B cell (primary cell): ENCODE data around the gene CATSPER1. TPM values are rescaled to one million over a fixed set of nuclear protein-coding genes. Genes with fewer than 3 reads are reported as not detected.

ENCODE experiments used
- ATAC-seq: fragments of 200-7000 bp; cut with Tn5 transposase; one replicate; pipeline ENCODE4 v1.10.0; 2021; ENCODE audit warnings: low read depth, mild to moderate bottlenecking, moderate number of reproducible peaks, moderate library complexity
- CTCF ChIA-PET: fragments of 350-600 bp; sonication (Branson Sonifier 250); formaldehyde crosslinking; loops from one replicate; lab custom pipeline; 2021; ENCODE audit warnings: antibody characterized with exemption, inconsistent platforms; lab: Charles Lee
- POLR2A ChIA-PET: fragments of 350-600 bp; sonication (Branson Sonifier 250); formaldehyde crosslinking; loops from one replicate; lab custom pipeline; 2021; ENCODE audit warnings: antibody characterized with exemption; lab: Charles Lee
- DNase-seq: peaks from one replicate; pipeline ENCODE4 v3.0.0; 2013
- H2AFZ ChIP-seq: 2 replicates; pipeline ENCODE4 v1.6.1; 2012; ENCODE audit warnings: mild to moderate bottlenecking, low read depth, low read length; ENCODE audit not compliant: insufficient read depth, poor library complexity, severe bottlenecking
- H3K27ac ChIP-seq, 2 donors: 1 replicate in 1 of 2; 2 replicates in 1 of 2; pipeline ENCODE4 v1.5.1; 2012 to 2013; ENCODE audit warnings: low read length in 2 of 2, mild to moderate bottlenecking in 2 of 2, moderate library complexity in 1 of 2
- H3K27me3 ChIP-seq, 4 experiments: fragments of 200-600 bp in 1 of 4; sonication (generic) in 1 of 4; replicated peaks in 1 of 4; 1 replicate in 2 of 4; 2 replicates in 2 of 4; pipeline versions ENCODE4 v1.6.1 to v1.7.0; 2013 to 2016; ENCODE audit warnings: low read length in 3 of 4, mild to moderate bottlenecking in 2 of 4, mixed read lengths in 1 of 4, moderate library complexity in 1 of 4; ENCODE audit not compliant: insufficient read depth in 4 of 4, control insufficient read depth in 3 of 4; ENCODE audit errors: control extremely low read depth in 1 of 4
- H3K36me3 ChIP-seq, 2 experiments: replicated peaks in 1 of 2; 1 replicate in 1 of 2; 2 replicates in 1 of 2; pipeline versions ENCODE4 v1.6.1 to v1.7.1; 2013; ENCODE audit warnings: low read length in 1 of 2; ENCODE audit not compliant: insufficient read depth in 2 of 2, control insufficient read depth in 1 of 2; ENCODE audit errors: control extremely low read depth in 1 of 2, extremely low read depth in 1 of 2
- H3K4me1 ChIP-seq, 2 donors: fragments of 200-600 bp in 1 of 2; sonication (generic) in 1 of 2; 1 replicate in 1 of 2; 2 replicates in 1 of 2; pipeline versions ENCODE4 v1.5.1 to v1.6.1; 2013 to 2017; ENCODE audit warnings: low read length in 2 of 2; ENCODE audit not compliant: control insufficient read depth in 2 of 2, insufficient read depth in 2 of 2
- H3K4me2 ChIP-seq: replicated peaks from 2 replicates; pipeline ENCODE3; 2012; ENCODE audit warnings: mild to moderate bottlenecking, low read depth, low read length; ENCODE audit not compliant: poor library complexity, severe bottlenecking
- H3K4me3 ChIP-seq, 5 experiments: fragments of 200-600 bp in 1 of 5; sonication (generic) in 1 of 5; 1 replicate in 3 of 5; 2 replicates in 2 of 5; pipeline versions ENCODE4 v1.5.1 to v1.7.0; 2011 to 2016; ENCODE audit warnings: low read length in 4 of 5, mild to moderate bottlenecking in 4 of 5, low read depth in 2 of 5, control low read depth in 1 of 5, moderate library complexity in 1 of 5; ENCODE audit not compliant: insufficient read depth in 1 of 5; ENCODE audit errors: control extremely low read depth in 1 of 5, extremely low read depth in 1 of 5
- H3K79me2 ChIP-seq: fragments of 200-600 bp; sonication (generic); one replicate; pipeline ENCODE4 v1.6.0; 2016; ENCODE audit warnings: low read length; ENCODE audit not compliant: control insufficient read depth, insufficient read depth
- H3K9ac ChIP-seq: fragments of 200-600 bp; sonication (generic); 2 replicates; pipeline ENCODE4 v1.6.1; 2017; ENCODE audit warnings: mild to moderate bottlenecking, low read length, moderate library complexity
- H3K9me3 ChIP-seq, 3 donors: one replicate each; pipeline versions ENCODE4 v1.6.1 to v1.7.1; 2013; ENCODE audit warnings: low read length in 2 of 3; ENCODE audit not compliant: control insufficient read depth in 2 of 3, insufficient read depth in 1 of 3; ENCODE audit errors: control extremely low read depth in 1 of 3
- H4K20me1 ChIP-seq: 2 replicates; pipeline ENCODE4 v1.6.0; 2012; ENCODE audit warnings: mild to moderate bottlenecking, low read length; ENCODE audit not compliant: insufficient read depth, control insufficient read depth, poor library complexity, severe bottlenecking
- H3K27ac Mint-ChIP-seq: one replicate; pipeline ENCODE4 v1.8.0; 2021; ENCODE audit warnings: mixed read lengths
- H3K27me3 Mint-ChIP-seq: one replicate; pipeline ENCODE4 v1.8.0; 2021; ENCODE audit warnings: mixed read lengths
- H3K4me1 Mint-ChIP-seq: one replicate; pipeline ENCODE4 v1.8.0; 2021; ENCODE audit warnings: mixed read lengths
- H3K4me3 Mint-ChIP-seq: one replicate; pipeline ENCODE4 v1.8.0; 2021; ENCODE audit warnings: mixed read lengths
- H3K9me3 Mint-ChIP-seq: one replicate; pipeline ENCODE4 v1.8.0; 2022; ENCODE audit warnings: mixed read lengths; ENCODE audit not compliant: insufficient read depth
- CTCF ChIP-seq: fragments of 200-600 bp; IDR thresholded peaks from one replicate; pipeline ENCODE4 v1.8.0; 2022; ENCODE audit warnings: antibody characterized with exemption, mild to moderate bottlenecking
- EZH2 ChIP-seq: IDR thresholded peaks from 2 replicates; pipeline ENCODE4 v1.6.1; 2012; ENCODE audit warnings: borderline replicate concordance, low read depth, mild to moderate bottlenecking, moderate library complexity, low read length; ENCODE audit not compliant: insufficient read depth, poor library complexity, severe bottlenecking
- WGBS: methylation state at CpG from one replicate; pipeline ENCODE4 v1.1.5; 2013; ENCODE audit warnings: missing lambda C conversion rate; ENCODE audit not compliant: insufficient coverage; 5-methylcytosine and 5-hydroxymethylcytosine counted together
- intact Hi-C: fragments of 100-400 bp; cut with micrococcal nuclease; formaldehyde crosslinking; loops from one replicate; pipeline ENCODE4 v1.10.0; 2022
- polyA plus RNA-seq: library from polyadenylated mRNA; depleted of rRNA; stranded (reverse); fragments of >200 nt; gene quantifications from 2 replicates; pipeline ENCODE4 v1.2.3, GENCODE V29; 2012
- total RNA-seq, 2 donors: library from RNA; stranded (reverse); fragments of 120-200 nt in 1 of 2; gene quantifications; 1 replicate in 1 of 2; 2 replicates in 1 of 2; pipeline versions ENCODE4 v1.2.3 to v1.2.4, GENCODE V29; 2013 to 2022

Gene CATSPER1
- total and polyA plus RNA-seq, 2 donors (not counting 1 experiment from before 2014, with no cell fraction given) = not detected

- Mint-ChIP-seq H3K4me1 (no peaks in the 10 kb centered on the region), H3K27me3 (no peaks in the 10 kb centered on the region), H3K27ac (no peak overlapping the region), H3K4me3 (no peak overlapping the region), H3K9me3 (no peaks in the 10 kb centered on the region)
- intact Hi-C loops = no loop called here
- no peaks in the 10 kb centered on the region for H3K9me3 ChIP-seq
- ChIA-PET POLR2A (interaction anchor here (0.7 kb wide), 1 partner anchor 617 kb away, joined by 5 read pairs; no protein-coding TSS in a partner anchor), CTCF (interaction anchor here (1.3 kb wide), 1 partner anchor 17 kb away, joined by 8 read pairs; no protein-coding TSS in a partner anchor)
- peaks cover 2 to 51% of the 10 kb centered on the region in 2 experiments for H3K36me3 ChIP-seq
- H3K4me2 ChIP-seq = no peak overlapping the region
- DNase-seq (no peak), ATAC-seq (no peak)
- no peak overlapping the region for H2AFZ ChIP-seq
- no peak overlapping the region for H3K9ac ChIP-seq
- no peaks in the 10 kb centered on the region for H3K79me2 ChIP-seq
- H3K27ac ChIP-seq = no peak overlapping the region
- H3K27me3 ChIP-seq = no peaks in the 10 kb centered on the region
- H3K4me1 ChIP-seq = no peaks in the 10 kb centered on the region
- no peak overlapping the region for H3K4me3 ChIP-seq
- 96% methylated on average over 10 of the region's 13 CpGs for WGBS
- peaks cover 12% of the 10 kb centered on the region for H4K20me1 ChIP-seq
- TF ChIP-seq EZH2 (no peak), CTCF (no peak)
These were observed 52.7 kb downstream of the CATSPER1 start for GRCh38 chr11:65973439-65974110.

GRCh38 chr11:65972116-65972515 lies 54.2 kb downstream of the CATSPER1 start:
- H3K9me3 ChIP-seq = no peaks in the 10 kb centered on the region
- ATAC-seq (no peak), DNase-seq (no peak)
- no peaks in the 10 kb centered on the region for H3K27me3 Mint-ChIP-seq
- ChIA-PET CTCF (interaction anchor here (0.8 to 3.4 kb wide), 5 partner anchors 16 to 87 kb away, joined by 3 to 11 read pairs (median 8); partner anchors contain the start of genes CCDC85B and FIBP), POLR2A (no interaction called here)
- H3K4me1 ChIP-seq = no peaks in the 10 kb centered on the region
- TF ChIP-seq CTCF (no peak), EZH2 (no peak)
- 97% methylated on average over 3 of the region's 8 CpGs for WGBS
- no peak overlapping the region for H3K4me3 Mint-ChIP-seq
- no peak overlapping the region for H3K27ac ChIP-seq
- no peak overlapping the region for H3K9ac ChIP-seq
- no peak overlapping the region for H3K27ac Mint-ChIP-seq
- H3K4me1 Mint-ChIP-seq = peaks cover 2% of the 10 kb centered on the region
- intact Hi-C loops = no loop called here
- H3K36me3 ChIP-seq = peaks cover 3 to 59% of the 10 kb centered on the region in 2 experiments
- H3K4me3 ChIP-seq = no peak overlapping the region
- H3K9me3 Mint-ChIP-seq = no peaks in the 10 kb centered on the region
- no peak overlapping the region for H2AFZ ChIP-seq
- H4K20me1 ChIP-seq = peaks cover 17% of the 10 kb centered on the region
- no peak overlapping the region for H3K4me2 ChIP-seq
- no peaks in the 10 kb centered on the region for H3K27me3 ChIP-seq
- peaks cover 2% of the 10 kb centered on the region for H3K79me2 ChIP-seq
